GM23338 (cell line): ENCODE data around the gene IL36RN. TPM values are rescaled to one million over a fixed set of nuclear protein-coding genes. Genes with fewer than 3 reads are reported as not detected.

Source experiments
- ATAC-seq: fragments of 200-7000 bp; cut with Tn5 transposase; 3 replicates; pipeline ENCODE4 v1.9.1; 2020
- DNase-seq: peaks from one replicate; pipeline ENCODE4 v3.0.0-alpha.2; 2015; ENCODE audit warnings: low spot score
- H2AFZ ChIP-seq: fragments of 200-600 bp; sonication (generic); 2 replicates; pipeline ENCODE4 v1.8.0; 2016; ENCODE audit warnings: antibody characterized with exemption, mild to moderate bottlenecking, moderate library complexity
- H3F3A ChIP-seq: fragments of 200-600 bp; sonication (generic); replicated peaks from 2 replicates; pipeline ENCODE4 v1.8.0; 2017; ENCODE audit warnings: antibody characterized with exemption, mixed run types, low read depth
- H3K27ac ChIP-seq: fragments of 200-600 bp; sonication (generic); 2 replicates; pipeline ENCODE4 v1.6.1; 2016; ENCODE audit warnings: low read depth
- H3K27me3 ChIP-seq: fragments of 200-600 bp; sonication (generic); 2 replicates; pipeline ENCODE4 v1.8.0; 2016; ENCODE audit warnings: mild to moderate bottlenecking, mixed run types, moderate library complexity; ENCODE audit not compliant: insufficient read depth
- H3K36me3 ChIP-seq: fragments of 200-600 bp; sonication (generic); 2 replicates; pipeline ENCODE4 v1.8.0; 2016; ENCODE audit warnings: mild to moderate bottlenecking; ENCODE audit not compliant: insufficient read depth
- H3K4me1 ChIP-seq: fragments of 200-600 bp; sonication (generic); 2 replicates; pipeline ENCODE4 v1.8.0; 2016; ENCODE audit warnings: mild to moderate bottlenecking, moderate library complexity; ENCODE audit not compliant: insufficient read depth
- H3K4me2 ChIP-seq: fragments of 200-600 bp; sonication (generic); 2 replicates; pipeline ENCODE4 v1.7.1; 2017; ENCODE audit warnings: mixed run types
- H3K4me3 ChIP-seq: fragments of 200-600 bp; sonication (generic); 2 replicates; pipeline ENCODE4 v1.6.1; 2016; ENCODE audit warnings: mixed run types
- H3K79me2 ChIP-seq: fragments of 200-600 bp; sonication (generic); replicated peaks from 2 replicates; pipeline ENCODE4 v1.8.0; 2017; ENCODE audit warnings: mild to moderate bottlenecking; ENCODE audit not compliant: insufficient read depth
- H3K9me2 ChIP-seq: fragments of 200-600 bp; sonication (generic); 2 replicates; pipeline ENCODE4 v1.8.0; 2017; ENCODE audit not compliant: insufficient read depth
- H4K20me1 ChIP-seq: fragments of 200-600 bp; sonication (generic); replicated peaks from 2 replicates; pipeline ENCODE4 v1.8.0; 2017; ENCODE audit warnings: mild to moderate bottlenecking; ENCODE audit not compliant: insufficient read depth
- H3K27ac Mint-ChIP-seq: 2 replicates; pipeline ENCODE4 v1.8.0; 2020; ENCODE audit warnings: inconsistent platforms, mild to moderate bottlenecking, moderate library complexity, mixed read lengths
- H3K27me3 Mint-ChIP-seq: 3 replicates; pipeline ENCODE4 v1.8.0; 2022; ENCODE audit warnings: low read depth, mild to moderate bottlenecking, moderate library complexity, mixed read lengths, inconsistent platforms; ENCODE audit not compliant: insufficient read depth, poor library complexity
- H3K36me3 Mint-ChIP-seq: 3 replicates; pipeline ENCODE4 v1.8.0; 2021; ENCODE audit warnings: low read depth, mild to moderate bottlenecking, inconsistent platforms, moderate library complexity, mixed read lengths
- H3K4me1 Mint-ChIP-seq: 3 replicates; pipeline ENCODE4 v1.8.0; 2020; ENCODE audit warnings: mild to moderate bottlenecking, inconsistent platforms, mixed read lengths
- H3K4me3 Mint-ChIP-seq: 3 replicates; pipeline ENCODE4 v1.8.0; 2021; ENCODE audit warnings: moderate library complexity, mild to moderate bottlenecking, inconsistent platforms, mixed read lengths
- H3K9me3 Mint-ChIP-seq: 3 replicates; pipeline ENCODE4 v1.8.0; 2020; ENCODE audit warnings: moderate library complexity, mild to moderate bottlenecking, inconsistent platforms, mixed read lengths
- NANOG ChIP-seq: IDR thresholded peaks from 2 replicates; pipeline ENCODE4 v1.6.1; 2016; ENCODE audit warnings: antibody characterized with exemption, borderline replicate concordance
- REST ChIP-seq: IDR thresholded peaks from one replicate; pipeline ENCODE4 v1.6.1; 2018; ENCODE audit warnings: antibody characterized with exemption; ENCODE audit not compliant: unreplicated experiment
- STAT1 ChIP-seq: IDR thresholded peaks from one replicate; pipeline ENCODE4 v1.6.1; 2016; ENCODE audit warnings: antibody characterized with exemption; ENCODE audit not compliant: unreplicated experiment
- ZNF462 ChIP-seq: fragments of 250-450 bp; sonication (Bioruptor Pico); IDR thresholded peaks from 2 replicates; pipeline ENCODE4 v1.5.0; 2020; ENCODE audit warnings: mild to moderate bottlenecking, moderate library complexity
- polyA plus RNA-seq: library from polyadenylated mRNA; unstranded; fragments of >200 nt; fragmentation: Nextera tagmentation; extraction: Ambion mirVana; gene quantifications from 2 replicates; pipeline ENCODE4 v1.2.1, GENCODE V29; 2016
- total RNA-seq: library from RNA; depleted of rRNA; stranded (reverse); fragments of >200 nt; shearing (Covaris generic); gene quantifications from 2 replicates; pipeline ENCODE4 v1.2.3, GENCODE V29; 2014

IL36RN gene
- total and polyA plus RNA-seq, 2 experiments from 2014 or later, result not detected

GRCh38 chr2:113039719-113040118, 19.3 kb upstream of the IL36RN start:
- DNase-seq, result no peak
- H3K79me2 ChIP-seq, result no peaks in the 10 kb centered on the region

More at GRCh38 chr2:113039719-113040118, 19.3 kb upstream of the IL36RN start:
- no peak overlapping the region for H3K27ac ChIP-seq
- TF ChIP-seq ZNF462 (CRISPR knock-in tag), result no peak
- no peak for TF ChIP-seq STAT1
- no peak for TF ChIP-seq NANOG
- no peak for TF ChIP-seq REST
- H3K4me1 Mint-ChIP-seq, result no peaks in the 10 kb centered on the region
- H2AFZ ChIP-seq, result no peak overlapping the region
- H3F3A ChIP-seq, result no peaks in the 10 kb centered on the region
- H3K27me3 Mint-ChIP-seq, result no peaks in the 10 kb centered on the region
- H3K4me3 ChIP-seq, result no peak overlapping the region
- no peak overlapping the region for H3K27ac Mint-ChIP-seq
- no peaks in the 10 kb centered on the region; the same call in 2 of the 3 replicates for H3K9me3 Mint-ChIP-seq
- no peaks in the 10 kb centered on the region for H4K20me1 ChIP-seq
- no peak overlapping the region for H3K4me2 ChIP-seq
- H3K27me3 ChIP-seq, result no peaks in the 10 kb centered on the region
- no peaks in the 10 kb centered on the region for H3K36me3 ChIP-seq
- no peaks in the 10 kb centered on the region for H3K9me2 ChIP-seq
- no peaks in the 10 kb centered on the region; the same call in 2 of the 3 replicates for H3K36me3 Mint-ChIP-seq
- ATAC-seq, result no peak
- no peak overlapping the region for H3K4me3 Mint-ChIP-seq
- H3K4me1 ChIP-seq, result no peaks in the 10 kb centered on the region
